ENCODE data around the gene FNDC3B.

Gene FNDC3B

GRCh38 chr3:172279191-172279640, 239.8 kb downstream of the FNDC3B start:
- no peaks in the 10 kb centered on the region for H3K9me2 ChIP-seq (replicated peaks; ENCODE audit: insufficient read depth, low read length)
- 0 out of 2 replicates have a peak, but pooled peaks cover 3% of the 10 kb centered on the region for H3F3A ChIP-seq (ENCODE audit: insufficient read depth, low read length)
- DNase-seq, result no peak
- H3K9me3 ChIP-seq (replicated peaks; ENCODE audit: insufficient read depth, low read length), result no peaks in the 10 kb centered on the region
- H3K27me3 ChIP-seq (replicated peaks; ENCODE audit: insufficient read depth, low read length), result no peaks in the 10 kb centered on the region
- H3K4me1 ChIP-seq (ENCODE audit: low read length), result peaks cover 20% of the 10 kb centered on the region
- no peak overlapping the region for H2AFZ ChIP-seq (ENCODE audit: low read length)
- H3K79me2 ChIP-seq (ENCODE audit: low read length), result peaks cover 85% of the 10 kb centered on the region
- no peak overlapping the region for H3K27ac ChIP-seq (ENCODE audit: low read length)
- TF ChIP-seq, protein P1, sequence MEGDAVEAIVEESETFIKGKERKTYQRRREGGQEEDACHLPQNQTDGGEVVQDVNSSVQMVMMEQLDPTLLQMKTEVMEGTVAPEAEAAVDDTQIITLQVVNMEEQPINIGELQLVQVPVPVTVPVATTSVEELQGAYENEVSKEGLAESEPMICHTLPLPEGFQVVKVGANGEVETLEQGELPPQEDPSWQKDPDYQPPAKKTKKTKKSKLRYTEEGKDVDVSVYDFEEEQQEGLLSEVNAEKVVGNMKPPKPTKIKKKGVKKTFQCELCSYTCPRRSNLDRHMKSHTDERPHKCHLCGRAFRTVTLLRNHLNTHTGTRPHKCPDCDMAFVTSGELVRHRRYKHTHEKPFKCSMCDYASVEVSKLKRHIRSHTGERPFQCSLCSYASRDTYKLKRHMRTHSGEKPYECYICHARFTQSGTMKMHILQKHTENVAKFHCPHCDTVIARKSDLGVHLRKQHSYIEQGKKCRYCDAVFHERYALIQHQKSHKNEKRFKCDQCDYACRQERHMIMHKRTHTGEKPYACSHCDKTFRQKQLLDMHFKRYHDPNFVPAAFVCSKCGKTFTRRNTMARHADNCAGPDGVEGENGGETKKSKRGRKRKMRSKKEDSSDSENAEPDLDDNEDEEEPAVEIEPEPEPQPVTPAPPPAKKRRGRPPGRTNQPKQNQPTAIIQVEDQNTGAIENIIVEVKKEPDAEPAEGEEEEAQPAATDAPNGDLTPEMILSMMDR (IDR thresholded peaks at IDR 0.05; ENCODE audit: low read length), result no peak
- TF ChIP-seq EZH2 (optimal IDR thresholded peaks at IDR 0.05; ENCODE audit: low read depth, low read length), result no peak
- no peak for TF ChIP-seq EZH2phosphoT487 (IDR thresholded peaks at IDR 0.05; ENCODE audit: low read length)
- no peaks in the 10 kb centered on the region for H3K36me3 ChIP-seq (replicated peaks; ENCODE audit: insufficient read depth, low read length)
- H3K4me3 ChIP-seq (ENCODE audit: low read length), result no peak overlapping the region
- no peak overlapping the region for H3K9ac ChIP-seq (ENCODE audit: low read length)
- no peaks in the 10 kb centered on the region for H4K20me1 ChIP-seq (ENCODE audit: insufficient read depth, low read length)
- H3K4me2 ChIP-seq (ENCODE audit: low read depth, low read length), result no peak overlapping the region

- H3K9me2 ChIP-seq (replicated peaks; ENCODE audit: insufficient read depth, low read length), result no peaks in the 10 kb centered on the region
- H3F3A ChIP-seq (ENCODE audit: insufficient read depth, low read length), result 0 out of 2 replicates have a peak, but pooled peaks cover 3% of the 10 kb centered on the region
- peaks cover 14% of the 10 kb centered on the region for H3K4me1 ChIP-seq (ENCODE audit: low read length)
- H3K4me3 ChIP-seq (ENCODE audit: low read length), result no peak overlapping the region
- TF ChIP-seq EZH2 (optimal IDR thresholded peaks at IDR 0.05; ENCODE audit: low read depth, low read length) (no peak), EZH2phosphoT487 (IDR thresholded peaks at IDR 0.05; ENCODE audit: low read length) (no peak)
- TF ChIP-seq, protein P1 (IDR thresholded peaks at IDR 0.05; ENCODE audit: low read length), result no peak
- H4K20me1 ChIP-seq (ENCODE audit: insufficient read depth, low read length), result no peaks in the 10 kb centered on the region
- H3K27me3 ChIP-seq (replicated peaks; ENCODE audit: insufficient read depth, low read length), result no peaks in the 10 kb centered on the region
- H3K9ac ChIP-seq (ENCODE audit: low read length), result no peak overlapping the region
- H3K36me3 ChIP-seq (replicated peaks; ENCODE audit: insufficient read depth, low read length), result no peaks in the 10 kb centered on the region; the same call in 1 of the 2 replicates
- H3K9me3 ChIP-seq (replicated peaks; ENCODE audit: insufficient read depth, low read length), result no peaks in the 10 kb centered on the region
- H3K27ac ChIP-seq (ENCODE audit: low read length), result no peak overlapping the region
- no peak overlapping the region for H3K4me2 ChIP-seq (ENCODE audit: low read depth, low read length)
- no peak overlapping the region for H2AFZ ChIP-seq (ENCODE audit: low read length)
- no peak for DNase-seq
- peaks cover 85% of the 10 kb centered on the region for H3K79me2 ChIP-seq (ENCODE audit: low read length)
These were observed 240.6 kb downstream of the FNDC3B start for GRCh38 chr3:172279974-172280373.

- Histone ChIP-seq H3K27ac (ENCODE audit: low read length) (no peak overlapping the region), H3K79me2 (ENCODE audit: low read length) (peaks cover 87% of the 10 kb centered on the region), H3K36me3 (replicated peaks; ENCODE audit: insufficient read depth, low read length) (peaks cover 4% of the 10 kb centered on the region; the same call in 1 of the 2 replicates)
These were observed 241.2 kb downstream of the FNDC3B start for GRCh38 chr3:172280406-172281051.

GRCh38 chr3:172281884-172282283, 242.5 kb downstream of the FNDC3B start:
- H3K4me3 ChIP-seq (ENCODE audit: low read length), result no peak overlapping the region
- no peak overlapping the region for H3K9ac ChIP-seq (ENCODE audit: low read length)
- H3K9me2 ChIP-seq (replicated peaks; ENCODE audit: insufficient read depth, low read length), result no peaks in the 10 kb centered on the region
- no peaks in the 10 kb centered on the region for H3K27me3 ChIP-seq (replicated peaks; ENCODE audit: insufficient read depth, low read length)
- no peaks in the 10 kb centered on the region for H3K4me1 ChIP-seq (ENCODE audit: low read length)
- H3K36me3 ChIP-seq (replicated peaks; ENCODE audit: insufficient read depth, low read length), result peaks cover 7% of the 10 kb centered on the region
- 0 out of 2 replicates have a peak, but pooled peaks cover 3% of the 10 kb centered on the region for H3F3A ChIP-seq (ENCODE audit: insufficient read depth, low read length)
- H3K4me2 ChIP-seq (ENCODE audit: low read depth, low read length), result no peak overlapping the region
- H4K20me1 ChIP-seq (ENCODE audit: insufficient read depth, low read length), result no peaks in the 10 kb centered on the region
- H3K9me3 ChIP-seq (replicated peaks; ENCODE audit: insufficient read depth, low read length), result no peaks in the 10 kb centered on the region
- no peak overlapping the region for H3K27ac ChIP-seq (ENCODE audit: low read length)
- DNase-seq, result no peak
- no peak overlapping the region for H2AFZ ChIP-seq (ENCODE audit: low read length)
- H3K79me2 ChIP-seq (ENCODE audit: low read length), result peaks cover 83% of the 10 kb centered on the region
- TF ChIP-seq, protein P1 (IDR thresholded peaks at IDR 0.05; ENCODE audit: low read length), result no peak
- no peak for TF ChIP-seq EZH2phosphoT487 (IDR thresholded peaks at IDR 0.05; ENCODE audit: low read length)
- no peak for TF ChIP-seq EZH2 (optimal IDR thresholded peaks at IDR 0.05; ENCODE audit: low read depth, low read length)

More at GRCh38 chr3:172280406-172281051, 241.2 kb downstream of the FNDC3B start:
- Histone ChIP-seq H3K4me3 (ENCODE audit: low read length) (no peak overlapping the region), H3K4me1 (ENCODE audit: low read length) (peaks cover 8% of the 10 kb centered on the region), H3K9ac (ENCODE audit: low read length) (no peak overlapping the region), H3F3A (ENCODE audit: insufficient read depth, low read length) (0 out of 2 replicates have a peak, but pooled peaks cover 3% of the 10 kb centered on the region), H3K4me2 (ENCODE audit: low read depth, low read length) (no peak overlapping the region), H3K27me3 (replicated peaks; ENCODE audit: insufficient read depth, low read length) (no peaks in the 10 kb centered on the region), H3K9me3 (replicated peaks; ENCODE audit: insufficient read depth, low read length) (no peaks in the 10 kb centered on the region), H4K20me1 (ENCODE audit: insufficient read depth, low read length) (no peaks in the 10 kb centered on the region), H2AFZ (ENCODE audit: low read length) (no peak overlapping the region), H3K9me2 (replicated peaks; ENCODE audit: insufficient read depth, low read length) (no peaks in the 10 kb centered on the region)
- DNase-seq, result no peak
- TF ChIP-seq EZH2 (optimal IDR thresholded peaks at IDR 0.05; ENCODE audit: low read depth, low read length), result no peak
